ENCODE results near the gene OR2A5.

DNA sequence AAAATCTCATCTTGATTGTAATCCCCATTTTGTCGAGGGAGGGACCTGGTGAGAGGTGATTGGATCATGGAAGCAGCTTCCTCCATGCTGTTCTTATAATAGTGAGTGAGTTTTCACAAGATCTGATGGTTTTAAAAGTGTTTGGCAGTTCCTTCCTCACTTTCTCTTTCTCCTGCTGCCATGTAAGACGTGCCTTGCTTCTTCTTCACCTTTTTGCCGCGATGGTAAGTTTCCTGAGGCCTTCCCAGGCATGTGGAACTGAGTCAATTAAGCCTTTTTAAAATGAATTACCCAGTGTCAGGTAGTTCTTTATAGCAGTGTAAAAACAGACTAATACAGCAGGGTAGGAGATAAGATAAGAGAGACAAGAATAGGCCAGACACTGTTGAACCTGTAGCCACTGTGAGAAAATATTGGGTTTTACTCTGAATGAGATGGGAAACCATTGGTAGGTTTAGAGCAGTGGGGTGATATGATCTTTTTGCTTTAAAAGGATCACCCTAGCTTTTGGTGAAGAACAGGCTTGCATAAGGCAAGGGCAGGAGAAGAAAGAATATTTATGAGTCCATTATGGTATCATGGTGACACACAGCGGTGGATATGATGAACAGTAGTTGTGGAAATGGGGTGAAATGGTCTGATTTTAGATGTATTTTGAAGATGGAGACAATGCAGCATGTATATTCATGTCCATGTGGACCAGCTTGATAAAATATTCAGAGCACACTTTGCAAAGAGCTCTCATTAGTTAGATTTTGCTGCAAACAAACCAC lies 37.1 kb upstream of the OR2A5 start:
- TF ChIP-seq, protein P1, sequence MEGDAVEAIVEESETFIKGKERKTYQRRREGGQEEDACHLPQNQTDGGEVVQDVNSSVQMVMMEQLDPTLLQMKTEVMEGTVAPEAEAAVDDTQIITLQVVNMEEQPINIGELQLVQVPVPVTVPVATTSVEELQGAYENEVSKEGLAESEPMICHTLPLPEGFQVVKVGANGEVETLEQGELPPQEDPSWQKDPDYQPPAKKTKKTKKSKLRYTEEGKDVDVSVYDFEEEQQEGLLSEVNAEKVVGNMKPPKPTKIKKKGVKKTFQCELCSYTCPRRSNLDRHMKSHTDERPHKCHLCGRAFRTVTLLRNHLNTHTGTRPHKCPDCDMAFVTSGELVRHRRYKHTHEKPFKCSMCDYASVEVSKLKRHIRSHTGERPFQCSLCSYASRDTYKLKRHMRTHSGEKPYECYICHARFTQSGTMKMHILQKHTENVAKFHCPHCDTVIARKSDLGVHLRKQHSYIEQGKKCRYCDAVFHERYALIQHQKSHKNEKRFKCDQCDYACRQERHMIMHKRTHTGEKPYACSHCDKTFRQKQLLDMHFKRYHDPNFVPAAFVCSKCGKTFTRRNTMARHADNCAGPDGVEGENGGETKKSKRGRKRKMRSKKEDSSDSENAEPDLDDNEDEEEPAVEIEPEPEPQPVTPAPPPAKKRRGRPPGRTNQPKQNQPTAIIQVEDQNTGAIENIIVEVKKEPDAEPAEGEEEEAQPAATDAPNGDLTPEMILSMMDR (IDR thresholded peaks at IDR 0.05; ENCODE audit: insufficient read depth, low read depth, low read length), result no peak
- no peak for TF ChIP-seq EZH2 (IDR thresholded peaks at IDR 0.05; ENCODE audit: insufficient read depth, low read length)

Measured in astrocyte (in vitro differentiated cells and primary cell).